ENCODE results near the gene CEP192.

The CEP192 gene

GRCh38 chr18:13145636-13146190 is 154.6 kb downstream of the CEP192 start:
- DNase-seq = no peak

- DNase-seq = no peak
These were observed 156.0 kb downstream of the CEP192 start for GRCh38 chr18:13147130-13147529.

GRCh38 chr18:13151656-13152055 is 160.5 kb downstream of the CEP192 start:
- DNase-seq = no peak

GRCh38 chr18:13158428-13158827 is 167.3 kb downstream of the CEP192 start:
- DNase-seq = no peak

GRCh38 chr18:13159579-13159978 is 168.4 kb downstream of the CEP192 start:
- no peak for DNase-seq

- DNase-seq = no peak
These were observed 170.2 kb downstream of the CEP192 start for GRCh38 chr18:13161276-13161899.

GRCh38 chr18:13163167-13163927 is 172.2 kb downstream of the CEP192 start:
- no peak for DNase-seq

- no peak for DNase-seq
These were observed 173.2 kb downstream of the CEP192 start for GRCh38 chr18:13164406-13164805.

GRCh38 chr18:13165636-13166423 is 174.7 kb downstream of the CEP192 start:
- DNase-seq = no peak

GRCh38 chr18:13173578-13174145 is 182.5 kb downstream of the CEP192 start:
- DNase-seq = no peak
